ENCODE results near the gene NFXL1.

Gene NFXL1

GRCh38 chr4:47835494-47835893 is 78.9 kb downstream of the NFXL1 start:
- DNase-seq (ENCODE audit: low read depth in 2 of 2), result no peak

- DNase-seq (ENCODE audit: low read depth in 2 of 2), result no peak
These were observed 83.2 kb downstream of the NFXL1 start for GRCh38 chr4:47831026-47831679.

GRCh38 chr4:47830265-47831025 is 83.9 kb downstream of the NFXL1 start:
- DNase-seq (ENCODE audit: low read depth in 2 of 2), result no peak

GRCh38 chr4:47829438-47829837 is 84.9 kb downstream of the NFXL1 start:
- DNase-seq (ENCODE audit: low read depth in 2 of 2), result no peak

GRCh38 chr4:47827343-47828047 is 86.9 kb downstream of the NFXL1 start:
- DNase-seq (ENCODE audit: low read depth in 2 of 2), result no peak

GRCh38 chr4:47824840-47825239 is 89.5 kb downstream of the NFXL1 start:
- no peak for DNase-seq (ENCODE audit: low read depth in 2 of 2)

GRCh38 chr4:47819178-47819577 is 95.2 kb downstream of the NFXL1 start:
- DNase-seq (ENCODE audit: low read depth in 2 of 2), result no peak

- DNase-seq (ENCODE audit: low read depth in 2 of 2), result no peak
These were observed 97.1 kb downstream of the NFXL1 start for GRCh38 chr4:47817275-47817674.

- no peak for DNase-seq (ENCODE audit: low read depth in 2 of 2)
These were observed 97.6 kb downstream of the NFXL1 start for GRCh38 chr4:47816748-47817147.

GRCh38 chr4:47814618-47815295 is 99.6 kb downstream of the NFXL1 start:
- no peak for DNase-seq (ENCODE audit: low read depth in 2 of 2)

- DNase-seq (ENCODE audit: low read depth in 2 of 2), result no peak
These were observed 104.7 kb downstream of the NFXL1 start for GRCh38 chr4:47809654-47810203.

- DNase-seq (ENCODE audit: low read depth in 2 of 2), result no peak
These were observed 109.8 kb downstream of the NFXL1 start for GRCh38 chr4:47804598-47804997.

- no peak for DNase-seq (ENCODE audit: low read depth in 2 of 2)
These were observed 112.8 kb downstream of the NFXL1 start for GRCh38 chr4:47801481-47802002.

- DNase-seq (ENCODE audit: low read depth in 2 of 2), result no peak
These were observed 116.2 kb downstream of the NFXL1 start for GRCh38 chr4:47798165-47798564.
